Measurements from ENCODE around the gene ALDOB.
"Not testable (repeated sequence)": the region's sequence is repeated elsewhere in the genome, so short reads cannot be mapped to it uniquely, and the experiment has no call there.

ALDOB gene

DNA sequence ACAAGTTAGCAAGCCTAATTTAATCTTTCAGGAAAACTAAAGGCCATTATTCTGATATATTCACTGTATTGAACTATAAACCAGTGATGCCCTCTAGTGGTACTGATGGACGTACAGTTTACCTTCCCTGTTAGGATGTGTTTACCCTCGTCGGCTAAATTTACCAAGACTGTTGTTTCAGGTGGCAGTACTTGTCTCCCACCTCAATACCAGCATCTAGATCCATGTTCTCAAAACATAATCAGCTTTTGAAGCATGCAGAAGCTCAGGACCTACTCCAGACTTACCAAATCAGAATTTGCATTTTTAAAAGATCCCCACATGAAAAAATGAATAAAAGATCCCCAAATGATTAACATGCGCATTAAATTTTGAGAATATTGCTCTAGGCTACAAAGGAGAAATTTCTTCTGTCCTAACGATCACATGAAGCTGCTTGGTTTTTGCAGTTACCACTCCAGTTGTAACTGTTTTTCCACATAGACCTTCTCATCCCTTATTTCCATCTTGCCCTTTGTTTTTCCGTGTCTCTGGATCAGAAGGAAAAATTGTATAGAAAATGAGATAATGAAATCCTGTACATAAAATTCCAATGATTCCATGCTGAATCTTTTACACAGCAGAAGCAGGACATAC is 47.6 kb downstream of the ALDOB start:
- DNase-seq: peak in 5 of 56 donors; percentile 3 to 48 (median 4)

DNA sequence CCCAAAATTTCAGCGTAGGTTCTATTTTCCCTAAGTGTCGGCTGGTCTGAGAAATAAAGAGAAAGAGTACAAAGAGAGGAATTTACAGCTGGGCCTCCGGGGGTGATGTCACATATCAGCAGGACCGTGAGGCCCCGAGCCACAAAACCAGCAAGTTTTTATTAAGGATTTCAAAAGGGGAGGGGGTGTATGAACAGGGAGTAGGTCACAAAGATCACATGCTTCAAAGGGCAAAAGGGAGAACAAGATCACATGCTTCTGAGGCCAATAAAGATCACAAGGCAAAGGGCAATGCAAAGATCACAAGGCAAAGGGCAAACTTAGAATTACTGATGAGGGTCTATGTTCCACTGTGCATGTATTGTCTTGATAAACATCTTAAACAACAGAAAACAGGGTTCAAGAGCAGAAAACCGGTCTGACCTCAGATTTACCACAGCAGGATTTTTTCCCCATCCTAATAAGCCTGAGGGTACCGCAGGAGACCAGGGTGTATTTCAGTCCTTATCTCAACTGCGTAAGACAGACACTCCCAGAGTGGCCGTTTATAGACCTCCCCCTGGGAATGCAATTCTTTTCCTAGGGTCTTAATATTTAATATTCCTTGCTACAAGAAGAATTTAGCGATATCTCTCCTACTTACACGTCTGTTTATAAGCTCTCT is 50.6 kb downstream of the ALDOB start, which contains the start of gene BAAT:
Gene BAAT (minus strand): TSS at position 134 of the 664 bp plus-strand sequence. CDS start 13,602 bp downstream, outside the sequence.
- not testable (repeated sequence) for DNase-seq

DNA sequence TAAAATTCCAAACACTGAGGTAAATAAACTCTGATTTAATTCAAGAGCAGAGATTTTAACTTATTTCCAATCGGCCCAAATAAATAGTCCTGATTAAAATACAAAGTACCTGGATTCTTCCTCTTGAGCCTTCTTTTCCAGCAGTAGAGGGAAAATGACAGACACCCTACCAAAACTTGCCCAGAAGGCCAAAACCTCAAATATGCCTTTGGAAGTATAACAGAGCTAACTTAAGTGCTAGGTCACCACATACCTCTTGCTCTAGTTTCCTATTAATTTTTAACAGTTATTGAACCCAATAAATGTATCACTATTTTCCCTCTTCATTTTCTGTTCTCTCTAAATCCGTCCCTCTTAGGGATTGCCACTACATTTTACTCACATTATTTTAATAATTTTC is 52.2 kb downstream of the ALDOB start:
- no peak for DNase-seq

DNA sequence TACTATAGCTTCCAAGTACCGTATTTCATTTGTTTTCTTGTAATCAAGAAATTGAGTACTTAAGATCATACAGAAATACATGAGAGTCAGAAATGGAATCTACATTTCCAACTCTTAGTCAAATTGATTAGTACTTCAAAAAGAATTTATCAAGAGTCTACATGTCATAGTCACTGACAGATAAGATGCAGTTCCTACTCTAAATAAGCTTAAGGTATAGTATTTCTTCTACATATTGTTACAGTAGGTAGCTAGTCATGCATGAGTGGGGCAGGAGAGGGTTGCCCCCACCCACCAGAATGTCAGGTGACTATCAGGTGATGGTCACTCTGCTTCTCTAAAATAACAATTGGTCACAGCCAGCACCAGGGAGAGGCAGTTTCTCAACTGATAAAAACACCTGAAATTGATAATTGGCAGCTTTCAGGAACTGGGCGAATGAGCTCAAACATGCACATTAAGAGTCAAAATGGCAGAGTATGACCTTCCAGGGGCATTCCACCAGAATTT is 53.7 kb downstream of the ALDOB start:
- no peak for DNase-seq

- DNase-seq: no peak
Measured at GRCh38 chr9:101381118-101381517, 54.5 kb downstream of the ALDOB start.

DNA sequence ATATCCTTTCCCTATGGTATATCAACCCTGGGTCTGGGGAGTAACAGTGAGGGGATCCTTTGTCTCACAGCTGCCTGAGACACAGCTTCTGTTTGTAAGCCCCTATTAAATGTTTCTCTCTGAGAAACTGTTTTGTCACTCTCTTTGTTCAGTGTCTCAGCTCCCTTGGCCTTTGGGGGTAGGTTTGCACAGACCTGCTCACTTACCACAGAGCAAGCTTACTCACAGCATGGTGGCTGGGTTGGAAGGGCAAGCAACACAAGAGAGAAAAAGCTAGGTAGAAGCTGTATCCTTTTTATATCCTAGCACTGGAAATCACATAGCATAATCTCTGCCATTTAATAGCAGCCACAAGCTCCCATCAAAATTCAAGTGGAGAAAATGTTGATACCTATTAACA is 55.3 kb downstream of the ALDOB start:
- DNase-seq: no peak

- peak in 29 of 56 donors; percentile 4 to 52 (median 15) for DNase-seq
Measured at GRCh38 chr9:101376111-101376848, 59.3 kb downstream of the ALDOB start.

- no peak for DNase-seq
Measured at GRCh38 chr9:101375546-101375945, 60.0 kb downstream of the ALDOB start.

DNA sequence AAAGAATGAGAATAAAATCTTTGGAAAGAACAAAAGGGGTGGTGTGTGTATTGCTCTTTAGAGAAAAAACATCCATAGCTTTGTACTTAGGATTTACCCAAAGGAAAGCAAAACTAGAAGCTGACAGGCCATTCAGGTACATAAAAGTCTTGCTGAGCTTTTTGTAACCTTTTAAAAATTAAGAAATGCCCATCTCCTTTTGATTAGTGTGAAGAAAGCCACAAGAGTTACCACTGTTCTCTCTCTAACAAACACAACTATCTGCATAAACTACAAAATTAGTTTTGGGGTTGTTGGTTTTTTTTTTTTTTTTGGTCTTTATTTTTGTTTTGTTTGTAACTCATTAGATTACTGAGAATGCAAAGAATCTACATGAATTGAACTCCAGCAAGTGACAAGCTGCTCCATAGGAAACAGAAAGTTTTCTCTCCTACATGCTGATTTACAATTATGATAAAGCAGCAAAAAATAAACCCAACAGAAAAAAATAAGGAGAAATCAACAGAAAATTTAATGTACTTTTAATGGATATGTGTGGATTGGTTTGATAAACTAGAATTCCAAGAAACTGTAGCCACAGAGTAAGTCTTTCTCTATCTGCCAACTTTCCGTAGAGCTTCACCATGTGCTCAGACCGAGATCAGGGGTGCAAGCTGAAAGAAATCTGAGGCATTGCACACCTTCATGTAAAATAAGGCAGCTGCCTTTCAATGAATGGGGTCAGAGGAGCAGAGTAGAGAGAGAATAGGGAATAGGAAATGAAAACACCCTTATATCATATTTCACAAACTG is 63.1 kb downstream of the ALDOB start:
- DNase-seq: no peak

- no peak for DNase-seq
Measured at GRCh38 chr9:101371813-101372212, 63.8 kb downstream of the ALDOB start.

Measured in amygdala (tissue), 56 donors.